ENCODE measurements around the gene MINDY1. TPM values are rescaled to one million over a fixed set of nuclear protein-coding genes. Genes with fewer than 3 reads are reported as not detected.

MINDY1 gene
- total and polyA plus RNA-seq, 9 of the 15 experiments (the other 6 are each of a cell fraction or from before 2014, with no cell fraction given), result 0.49 to 11.0 (median 6.0) TPM

GRCh38 chr1:150999051-150999674 lies 7.5 kb downstream of the MINDY1 start (continued):
- TF ChIP-seq FOXJ2 (tag; IDR thresholded peaks at IDR 0.05) (0 out of 2 replicates have a peak, but pooled peaks have one; percentile 38), DACH1 (IDR thresholded peaks at IDR 0.05; ENCODE audit: partially characterized antibody) (peak; percentile 82), ZNF57 (CRISPR knock-in tag; IDR thresholded peaks at IDR 0.05) (no peak), ZBTB7A (IDR thresholded peaks at IDR 0.05; ENCODE audit: borderline replicate concordance, control insufficient read depth, low read depth, low read length) (peak; percentile 62; the same call in 1 of the 2 replicates), ZNF175 (CRISPR knock-in tag; IDR thresholded peaks at IDR 0.05; ENCODE audit: low read depth) (peak; percentile 70), CREB3 (tag; conservative IDR thresholded peaks at IDR 0.05; ENCODE audit: low read depth) (peak; percentile 82), KDM5B (IDR thresholded peaks at IDR 0.05; ENCODE audit: insufficient replicate concordance, low read depth, low read length) (peak; percentile 59), RCOR1 (IDR thresholded peaks at IDR 0.05; ENCODE audit: borderline replicate concordance in 1 of 2, low read depth in 2 of 2, low read length in 2 of 2) (peak in 1 of 2 experiments; percentile 51; a peak in 1 of 4 replicates), SOX6 (IDR thresholded peaks at IDR 0.05) (peak; percentile 96), ZSCAN32 (CRISPR knock-in tag; IDR thresholded peaks at IDR 0.05) (no peak), KDM1A (IDR thresholded peaks at IDR 0.05) (peak; percentile 44 to 45; a peak in 3 of 4 replicates), MTA1 (IDR thresholded peaks at IDR 0.05; ENCODE audit: borderline replicate concordance) (0 out of 2 replicates have a peak, but pooled peaks have one; percentile 70), MCM7 (IDR thresholded peaks at IDR 0.05) (no peak), FOXK2 (conservative IDR thresholded peaks at IDR 0.05 in 1 of 2, IDR thresholded peaks at IDR 0.05 in 1 of 2; ENCODE audit: low read depth in 2 of 2) (peak in 1 of 2 experiments; percentile 51; a peak in 1 of 4 replicates), RHOXF2B (CRISPR knock-in tag; conservative IDR thresholded peaks at IDR 0.05) (0 out of 2 replicates have a peak, but pooled peaks have one; percentile 14), ZNF395 (CRISPR knock-in tag; IDR thresholded peaks at IDR 0.05) (peak; percentile 71; the same call in 1 of the 2 replicates), CBFA2T3 (IDR thresholded peaks at IDR 0.05) (peak; percentile 78), POLR2H (tag; IDR thresholded peaks at IDR 0.05; ENCODE audit: low read depth) (no peak), XRCC4 (IDR thresholded peaks at IDR 0.05; ENCODE audit: extremely low read depth, insufficient read depth, insufficient read length) (no peak), DIDO1 (tag; IDR thresholded peaks at IDR 0.05; ENCODE audit: low read depth) (no peak), GATAD2A (IDR thresholded peaks at IDR 0.05) (peak; percentile 93), TAF9B (IDR thresholded peaks at IDR 0.05; ENCODE audit: partially characterized antibody) (peak; percentile 80), MXI1 (IDR thresholded peaks at IDR 0.05; ENCODE audit: low read depth, low read length) (no peak)
- TF ChIP-seq, protein P1, sequence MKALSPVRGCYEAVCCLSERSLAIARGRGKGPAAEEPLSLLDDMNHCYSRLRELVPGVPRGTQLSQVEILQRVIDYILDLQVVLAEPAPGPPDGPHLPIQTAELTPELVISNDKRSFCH (CRISPR knock-in tag; IDR thresholded peaks at IDR 0.05), result no peak
- TF ChIP-seq, protein P1 (tag; IDR thresholded peaks at IDR 0.05), result peak; percentile 65
- TF ChIP-seq, protein P2, sequence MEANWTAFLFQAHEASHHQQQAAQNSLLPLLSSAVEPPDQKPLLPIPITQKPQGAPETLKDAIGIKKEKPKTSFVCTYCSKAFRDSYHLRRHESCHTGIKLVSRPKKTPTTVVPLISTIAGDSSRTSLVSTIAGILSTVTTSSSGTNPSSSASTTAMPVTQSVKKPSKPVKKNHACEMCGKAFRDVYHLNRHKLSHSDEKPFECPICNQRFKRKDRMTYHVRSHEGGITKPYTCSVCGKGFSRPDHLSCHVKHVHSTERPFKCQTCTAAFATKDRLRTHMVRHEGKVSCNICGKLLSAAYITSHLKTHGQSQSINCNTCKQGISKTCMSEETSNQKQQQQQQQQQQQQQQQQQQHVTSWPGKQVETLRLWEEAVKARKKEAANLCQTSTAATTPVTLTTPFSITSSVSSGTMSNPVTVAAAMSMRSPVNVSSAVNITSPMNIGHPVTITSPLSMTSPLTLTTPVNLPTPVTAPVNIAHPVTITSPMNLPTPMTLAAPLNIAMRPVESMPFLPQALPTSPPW (CRISPR knock-in tag; IDR thresholded peaks at IDR 0.05), result peak; percentile 24; the same call in 1 of the 2 replicates

Measured in K562 (cell line).